ENCODE data around the gene KRTAP10-2. TPM values are rescaled to one million over a fixed set of nuclear protein-coding genes. Genes with fewer than 3 reads are reported as not detected.

The KRTAP10-2 gene
- polyA plus RNA-seq, 1 donor (not counting 4 experiments of a cell fraction or from before 2014, with no cell fraction given) = not detected

GRCh38 chr21:44590311-44590721, 39.0 kb upstream of the KRTAP10-2 start:
- TF ChIP-seq EZH2 (IDR thresholded peaks at IDR 0.05; ENCODE audit: low read length) (no peak), CTCF (optimal IDR thresholded peaks at IDR 0.05 in 1 of 3, IDR thresholded peaks at IDR 0.05 in 1 of 3, conservative IDR thresholded peaks at IDR 0.05 in 1 of 3; ENCODE audit: extremely low read depth in 1 of 3, insufficient read depth in 2 of 3, low read length in 3 of 3) (no peak)
- no peaks in the 10 kb centered on the region for H4K20me1 ChIP-seq (ENCODE audit: control insufficient read depth, extremely low read depth, insufficient read depth, low read length)
- H3K27ac ChIP-seq (ENCODE audit: control insufficient read depth, insufficient read depth, low read length) = no peak overlapping the region
- H3K9me1 ChIP-seq (ENCODE audit: control insufficient read depth, extremely low read depth, insufficient read depth, low read length) = no peaks in the 10 kb centered on the region
- no peaks in the 10 kb centered on the region for H3K79me2 ChIP-seq (ENCODE audit: control insufficient read depth, insufficient read depth, low read length)
- H3K36me3 ChIP-seq (ENCODE audit: control insufficient read depth in 2 of 2, extremely low read depth in 1 of 2, insufficient read depth in 2 of 2, low read length in 2 of 2) = no peaks in the 10 kb centered on the region
- H3K27me3 ChIP-seq (ENCODE audit: control insufficient read depth, extremely low read depth, insufficient read depth, low read length) = no peaks in the 10 kb centered on the region
- H3K4me1 ChIP-seq (ENCODE audit: control insufficient read depth, extremely low read depth, insufficient read depth, low read length) = peaks cover 5% of the 10 kb centered on the region
- dilution Hi-C loops (cut with MboI; ENCODE audit: extremely low pct_ligation_motif_present, low sequenced_read_pairs) = no loop called here
- H3K9ac ChIP-seq (ENCODE audit: control insufficient read depth, extremely low read depth, insufficient read depth, low read length) = no peak overlapping the region
- H3K4me3 ChIP-seq (ENCODE audit: control insufficient read depth in 2 of 3, extremely low read depth in 1 of 3, insufficient read depth in 2 of 3, low read depth in 1 of 3, low read length in 3 of 3) = no peak overlapping the region
- FAIRE-seq (no peak), DNase-seq (ENCODE audit: low read depth, low spot score) (no peak)
- H3K4me2 ChIP-seq (ENCODE audit: control insufficient read depth, extremely low read depth, insufficient read depth, low read depth, low read length) = no peak overlapping the region
- no peak overlapping the region for H2AFZ ChIP-seq (ENCODE audit: control insufficient read depth, low read length)
- no peaks in the 10 kb centered on the region for H3K9me3 ChIP-seq (ENCODE audit: control insufficient read depth, low read depth, low read length)

GRCh38 chr21:44589586-44590305, 38.4 kb upstream of the KRTAP10-2 start:
- no peak overlapping the region for H3K9ac ChIP-seq (ENCODE audit: control insufficient read depth, extremely low read depth, insufficient read depth, low read length)
- dilution Hi-C loops (cut with MboI; ENCODE audit: extremely low pct_ligation_motif_present, low sequenced_read_pairs) = no loop called here

More at GRCh38 chr21:44589586-44590305, 38.4 kb upstream of the KRTAP10-2 start:
- no peak overlapping the region for H3K27ac ChIP-seq (ENCODE audit: control insufficient read depth, insufficient read depth, low read length)
- FAIRE-seq (no peak), DNase-seq (ENCODE audit: low read depth, low spot score) (no peak)
- no peaks in the 10 kb centered on the region for H4K20me1 ChIP-seq (ENCODE audit: control insufficient read depth, extremely low read depth, insufficient read depth, low read length)
- no peaks in the 10 kb centered on the region for H3K9me1 ChIP-seq (ENCODE audit: control insufficient read depth, extremely low read depth, insufficient read depth, low read length)
- no peak overlapping the region for H2AFZ ChIP-seq (ENCODE audit: control insufficient read depth, low read length)
- no peaks in the 10 kb centered on the region for H3K79me2 ChIP-seq (ENCODE audit: control insufficient read depth, insufficient read depth, low read length)
- no peak overlapping the region for H3K4me2 ChIP-seq (ENCODE audit: control insufficient read depth, extremely low read depth, insufficient read depth, low read depth, low read length)
- no peaks in the 10 kb centered on the region for H3K36me3 ChIP-seq (ENCODE audit: control insufficient read depth in 2 of 2, extremely low read depth in 1 of 2, insufficient read depth in 2 of 2, low read length in 2 of 2)
- no peaks in the 10 kb centered on the region for H3K9me3 ChIP-seq (ENCODE audit: control insufficient read depth, low read depth, low read length)
- peaks cover 5% of the 10 kb centered on the region for H3K4me1 ChIP-seq (ENCODE audit: control insufficient read depth, extremely low read depth, insufficient read depth, low read length)
- TF ChIP-seq CTCF (optimal IDR thresholded peaks at IDR 0.05 in 1 of 3, IDR thresholded peaks at IDR 0.05 in 1 of 3, conservative IDR thresholded peaks at IDR 0.05 in 1 of 3; ENCODE audit: extremely low read depth in 1 of 3, insufficient read depth in 2 of 3, low read length in 3 of 3) = no peak
- TF ChIP-seq EZH2 (IDR thresholded peaks at IDR 0.05; ENCODE audit: low read length) = no peak
- H3K27me3 ChIP-seq (ENCODE audit: control insufficient read depth, extremely low read depth, insufficient read depth, low read length) = no peaks in the 10 kb centered on the region
- H3K4me3 ChIP-seq (ENCODE audit: control insufficient read depth in 2 of 3, extremely low read depth in 1 of 3, insufficient read depth in 2 of 3, low read depth in 1 of 3, low read length in 3 of 3) = no peak overlapping the region
